CD14-positive monocyte (primary cell): ENCODE results near the gene PARL. TPM values are rescaled to one million over a fixed set of nuclear protein-coding genes. Genes with fewer than 3 reads are reported as not detected.

Source experiments
- DNase-seq, 3 donors: peaks; one replicate each; pipeline ENCODE4 v3.0.0-alpha.2; 2011 to 2022
- H2AFZ ChIP-seq: 2 replicates; pipeline ENCODE4 v1.6.0; 2012; ENCODE audit warnings: mild to moderate bottlenecking, low read depth, low read length, inconsistent platforms; ENCODE audit not compliant: insufficient read depth, poor library complexity, severe bottlenecking
- H3K27ac ChIP-seq, 2 donors: 1 replicate in 1 of 2; 2 replicates in 1 of 2; pipeline ENCODE4 v1.5.1; 2012 to 2013; ENCODE audit warnings: low read length in 2 of 2, control low read depth in 1 of 2, inconsistent platforms in 1 of 2, low read depth in 1 of 2, mild to moderate bottlenecking in 1 of 2
- H3K27me3 ChIP-seq, 2 donors: one replicate each; pipeline versions ENCODE4 v1.6.0 to v1.6.1; 2011 to 2013; ENCODE audit warnings: low read length in 2 of 2; ENCODE audit not compliant: control insufficient read depth in 2 of 2, insufficient read depth in 2 of 2
- H3K36me3 ChIP-seq, 2 donors: replicated peaks in 1 of 2; 1 replicate in 1 of 2; 2 replicates in 1 of 2; pipeline versions ENCODE4 v1.5.1 to v1.6.1; 2012 to 2013; ENCODE audit warnings: low read length in 2 of 2, control low read depth in 1 of 2, inconsistent platforms in 1 of 2, mild to moderate bottlenecking in 1 of 2; ENCODE audit not compliant: insufficient read depth in 2 of 2, control insufficient read depth in 1 of 2
- H3K4me1 ChIP-seq, 2 donors: 1 replicate in 1 of 2; 2 replicates in 1 of 2; pipeline versions ENCODE4 v1.5.1 to v1.6.1; 2012 to 2013; ENCODE audit warnings: low read length in 2 of 2, control low read depth in 1 of 2, inconsistent platforms in 1 of 2, mild to moderate bottlenecking in 1 of 2, moderate library complexity in 1 of 2; ENCODE audit not compliant: insufficient read depth in 2 of 2, control insufficient read depth in 1 of 2
- H3K4me2 ChIP-seq: replicated peaks from 2 replicates; pipeline ENCODE3; 2012; ENCODE audit warnings: low read length, moderate library complexity, mild to moderate bottlenecking; ENCODE audit not compliant: poor library complexity, severe bottlenecking; ENCODE audit errors: extremely low read depth
- H3K4me3 ChIP-seq, 3 experiments: fragments of 200-600 bp in 1 of 3; sonication (generic) in 1 of 3; replicated peaks in 1 of 3; 1 replicate in 2 of 3; 2 replicates in 1 of 3; pipeline ENCODE4 v1.5.1; 2011 to 2013; ENCODE audit warnings: low read length in 3 of 3, mild to moderate bottlenecking in 3 of 3, control low read depth in 2 of 3, low read depth in 2 of 3, inconsistent platforms in 1 of 3, moderate library complexity in 1 of 3
- H3K79me2 ChIP-seq: 2 replicates; pipeline ENCODE4 v1.6.0; 2012; ENCODE audit warnings: mild to moderate bottlenecking, control low read depth, inconsistent platforms, low read length, moderate library complexity; ENCODE audit not compliant: insufficient read depth
- H3K9ac ChIP-seq: 2 replicates; pipeline ENCODE4 v1.6.0; 2017; ENCODE audit warnings: low read length, mild to moderate bottlenecking; ENCODE audit not compliant: insufficient read depth, poor library complexity, severe bottlenecking
- H3K9me3 ChIP-seq, 2 donors: replicated peaks in 1 of 2; 1 replicate in 1 of 2; 2 replicates in 1 of 2; pipeline versions ENCODE4 v1.5.1 to v1.6.1; 2012 to 2013; ENCODE audit warnings: low read length in 2 of 2, control low read depth in 1 of 2; ENCODE audit not compliant: control insufficient read depth in 1 of 2, insufficient read depth in 1 of 2
- H4K20me1 ChIP-seq: 2 replicates; pipeline ENCODE4 v1.6.0; 2012; ENCODE audit warnings: mild to moderate bottlenecking, low read length, control low read depth, moderate library complexity; ENCODE audit not compliant: insufficient read depth
- H3K27ac Mint-ChIP-seq, 7 donors: one replicate each; pipeline ENCODE4 v1.8.0; 2020; ENCODE audit warnings: mild to moderate bottlenecking in 7 of 7, mixed read lengths in 7 of 7, moderate library complexity in 6 of 7, inconsistent platforms in 2 of 7
- H3K27me3 Mint-ChIP-seq, 3 donors: one replicate each; pipeline ENCODE4 v1.8.0; 2021 to 2022; ENCODE audit warnings: low read depth in 3 of 3, mild to moderate bottlenecking in 3 of 3, mixed read lengths in 3 of 3, moderate library complexity in 3 of 3, inconsistent platforms in 1 of 3
- H3K36me3 Mint-ChIP-seq, 2 donors: one replicate each; pipeline ENCODE4 v1.8.0; 2020; ENCODE audit warnings: mixed read lengths in 2 of 2, inconsistent platforms in 1 of 2, mild to moderate bottlenecking in 1 of 2
- H3K4me1 Mint-ChIP-seq: one replicate; pipeline ENCODE4 v1.8.0; 2020; ENCODE audit warnings: mild to moderate bottlenecking, mixed read lengths
- H3K4me3 Mint-ChIP-seq, 2 donors: one replicate each; pipeline ENCODE4 v1.8.0; 2020; ENCODE audit warnings: mild to moderate bottlenecking in 2 of 2, mixed read lengths in 2 of 2, moderate library complexity in 1 of 2
- H3K9me3 Mint-ChIP-seq, 7 donors: one replicate each; pipeline ENCODE4 v1.8.0; 2020 to 2022; ENCODE audit warnings: mixed read lengths in 7 of 7, mild to moderate bottlenecking in 6 of 7, moderate library complexity in 6 of 7, inconsistent platforms in 2 of 7
- CTCF ChIP-seq: fragments of 200-600 bp; IDR thresholded peaks from one replicate; pipeline ENCODE4 v1.8.0; 2022; ENCODE audit warnings: antibody characterized with exemption, mild to moderate bottlenecking
- WGBS: methylation state at CpG from one replicate; pipeline ENCODE4 v1.1.5; 2013; ENCODE audit warnings: missing lambda C conversion rate; ENCODE audit not compliant: insufficient coverage; 5-methylcytosine and 5-hydroxymethylcytosine counted together
- intact Hi-C, 2 donors: fragments of 100-400 bp; cut with micrococcal nuclease; formaldehyde crosslinking; loops; one replicate each; pipeline versions ENCODE4 v1.15.0 to v1.15.1; 2023
- polyA plus RNA-seq, 3 donors: library from polyadenylated mRNA; depleted of rRNA in 1 of 3; unstranded in 2 of 3; stranded (reverse) in 1 of 3; fragments of 300-500 nt in 2 of 3; fragments of >200 nt in 1 of 3; fragmentation: Illumina TruSeq in 2 of 3; gene quantifications; 1 replicate in 2 of 3; 2 replicates in 1 of 3; pipeline ENCODE4 v1.2.3, GENCODE V29; 2012 to 2021

PARL gene
- polyA plus RNA-seq, 3 donors, result 65.6 to 196 (median 155) TPM

- Histone ChIP-seq H4K20me1 (peaks cover 68% of the 10 kb centered on the region), H3K79me2 (peaks cover 96% of the 10 kb centered on the region), H3K9ac (no peak overlapping the region), H3K4me2 (no peak overlapping the region), H2AFZ (no peak overlapping the region), H3K9me3 (no peaks in the 10 kb centered on the region), H3K36me3 (peaks cover 0 to 16% of the 10 kb centered on the region in 2 donors), H3K27me3 (no peaks in the 10 kb centered on the region), H3K4me3 (no peak overlapping the region), H3K4me1 (peaks cover 67 to 79% of the 10 kb centered on the region in 2 donors), H3K27ac (peak overlapping the region in 1 of 2 donors; percentile 71)
- Mint-ChIP-seq H3K9me3 (peaks cover 0 to 2% (median 0%) of the 10 kb centered on the region in 7 donors), H3K36me3 (peaks cover 6 to 16% of the 10 kb centered on the region in 2 donors), H3K4me3 (no peak overlapping the region), H3K27ac (peak overlapping the region; percentile 57 to 87 (median 77)), H3K27me3 (peaks cover 0 to 5% (median 0%) of the 10 kb centered on the region in 3 donors), H3K4me1 (peaks cover 78% of the 10 kb centered on the region)
- DNase-seq, result peak in 2 of 3 donors; percentile 30 to 42
- intact Hi-C loops, result loop anchor here (5.0 to 10.0 kb wide), 2 partner anchors 91 to 93 kb away; no protein-coding TSS in a partner anchor
- TF ChIP-seq CTCF, result no peak
Measured at GRCh38 chr3:183875411-183875810, 9.3 kb downstream of the PARL start.

- Mint-ChIP-seq H3K27me3 (peaks cover 0 to 8% (median 0%) of the 10 kb centered on the region in 3 donors), H3K27ac (peak overlapping the region in 2 of 7 donors; percentile 36 to 46), H3K9me3 (peaks cover 0 to 2% (median 0%) of the 10 kb centered on the region in 7 donors), H3K4me1 (peaks cover 75% of the 10 kb centered on the region), H3K4me3 (no peak overlapping the region), H3K36me3 (peaks cover 6 to 16% of the 10 kb centered on the region in 2 donors)
- H2AFZ ChIP-seq, result no peak overlapping the region
- no peak overlapping the region for H3K9ac ChIP-seq
- H3K4me1 ChIP-seq, result peaks cover 65 to 79% of the 10 kb centered on the region in 2 donors
- peaks cover 91% of the 10 kb centered on the region for H3K79me2 ChIP-seq
- no peak overlapping the region for H3K4me2 ChIP-seq
- intact Hi-C loops, result loop anchor here in 1 of 2 donors (10.0 kb wide), 1 partner anchor 89 kb away; no protein-coding TSS in a partner anchor
- H3K36me3 ChIP-seq, result peaks cover 0 to 16% of the 10 kb centered on the region in 2 donors
- no peak for DNase-seq
- no peaks in the 10 kb centered on the region for H3K27me3 ChIP-seq
- TF ChIP-seq CTCF, result no peak
- WGBS, result 100% methylated on average over 1 of the region's 3 CpGs
- peaks cover 66% of the 10 kb centered on the region for H4K20me1 ChIP-seq
- no peaks in the 10 kb centered on the region for H3K9me3 ChIP-seq
- peak overlapping the region in 1 of 2 donors; percentile 40 for H3K27ac ChIP-seq
- no peak overlapping the region for H3K4me3 ChIP-seq
Measured at GRCh38 chr3:183873914-183874313, 10.8 kb downstream of the PARL start.
